GM23338 (cell line): ENCODE measurements around the gene ISLR2.

Experiments
- CREB1 ChIP-seq: fragments of 250-450 bp; sonication (Bioruptor Pico); IDR thresholded peaks from 2 replicates; pipeline ENCODE4 v1.5.0; 2020; ENCODE audit warnings: low read depth, mild to moderate bottlenecking, moderate library complexity
- EZH2 ChIP-seq: fragments of 200-600 bp; sonication (generic); IDR thresholded peaks from one replicate; pipeline ENCODE4 v1.8.0; 2017; ENCODE audit warnings: antibody characterized with exemption, mild to moderate bottlenecking, low read depth; ENCODE audit not compliant: unreplicated experiment
- EZH2phosphoT487 ChIP-seq: fragments of 200-600 bp; sonication (generic); IDR thresholded peaks from one replicate; pipeline ENCODE4 v1.8.1; 2018; ENCODE audit warnings: antibody characterized with exemption; ENCODE audit not compliant: unreplicated experiment
- JUNB ChIP-seq: IDR thresholded peaks from one replicate; pipeline ENCODE4 v1.6.1; 2016; ENCODE audit warnings: antibody characterized with exemption; ENCODE audit not compliant: unreplicated experiment
- NANOG ChIP-seq: IDR thresholded peaks from 2 replicates; pipeline ENCODE4 v1.6.1; 2016; ENCODE audit warnings: antibody characterized with exemption, borderline replicate concordance
- POLR2AphosphoS5 ChIP-seq: IDR thresholded peaks from 2 replicates; pipeline ENCODE4 v1.6.1; 2016; ENCODE audit warnings: antibody characterized with exemption, low read depth
- REST ChIP-seq: IDR thresholded peaks from one replicate; pipeline ENCODE4 v1.6.1; 2018; ENCODE audit warnings: antibody characterized with exemption; ENCODE audit not compliant: unreplicated experiment
- STAT1 ChIP-seq: IDR thresholded peaks from one replicate; pipeline ENCODE4 v1.6.1; 2016; ENCODE audit warnings: antibody characterized with exemption; ENCODE audit not compliant: unreplicated experiment
- TF ChIP-seq, protein P1 (sequence below), 2 experiments: fragments of 200-600 bp in 1 of 2; sonication (generic) in 1 of 2; conservative IDR thresholded peaks; 2 replicates each; pipeline versions ENCODE4 v1.5.1 to v1.6.1; 2016 to 2017; ENCODE audit warnings: antibody characterized with exemption in 2 of 2, low read depth in 2 of 2, mild to moderate bottlenecking in 2 of 2, moderate library complexity in 1 of 2
- TF ChIP-seq, protein P2 (sequence below): IDR thresholded peaks from 2 replicates; pipeline ENCODE4 v1.6.1; 2016; ENCODE audit warnings: antibody characterized with exemption

DNA sequence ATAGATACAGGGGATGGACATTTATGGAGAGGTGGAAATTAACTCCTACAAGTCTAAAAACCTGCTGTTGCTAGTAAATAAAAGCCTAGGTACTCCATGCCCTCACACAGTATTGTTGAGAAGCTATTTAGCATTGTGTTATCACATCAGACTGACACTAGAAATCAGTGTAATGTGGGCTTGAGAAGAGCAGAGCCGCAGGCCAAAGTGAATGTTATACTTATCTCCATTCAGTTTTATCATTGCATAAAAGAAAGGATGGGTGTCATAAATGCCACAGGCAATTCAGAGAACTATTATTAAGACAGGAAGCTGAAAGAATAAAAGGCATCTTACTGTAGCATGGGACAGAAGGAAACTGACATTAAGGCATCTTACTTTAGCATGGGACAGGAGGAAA is 29.4 kb downstream of the ISLR2 start:
- TF ChIP-seq, protein P1, sequence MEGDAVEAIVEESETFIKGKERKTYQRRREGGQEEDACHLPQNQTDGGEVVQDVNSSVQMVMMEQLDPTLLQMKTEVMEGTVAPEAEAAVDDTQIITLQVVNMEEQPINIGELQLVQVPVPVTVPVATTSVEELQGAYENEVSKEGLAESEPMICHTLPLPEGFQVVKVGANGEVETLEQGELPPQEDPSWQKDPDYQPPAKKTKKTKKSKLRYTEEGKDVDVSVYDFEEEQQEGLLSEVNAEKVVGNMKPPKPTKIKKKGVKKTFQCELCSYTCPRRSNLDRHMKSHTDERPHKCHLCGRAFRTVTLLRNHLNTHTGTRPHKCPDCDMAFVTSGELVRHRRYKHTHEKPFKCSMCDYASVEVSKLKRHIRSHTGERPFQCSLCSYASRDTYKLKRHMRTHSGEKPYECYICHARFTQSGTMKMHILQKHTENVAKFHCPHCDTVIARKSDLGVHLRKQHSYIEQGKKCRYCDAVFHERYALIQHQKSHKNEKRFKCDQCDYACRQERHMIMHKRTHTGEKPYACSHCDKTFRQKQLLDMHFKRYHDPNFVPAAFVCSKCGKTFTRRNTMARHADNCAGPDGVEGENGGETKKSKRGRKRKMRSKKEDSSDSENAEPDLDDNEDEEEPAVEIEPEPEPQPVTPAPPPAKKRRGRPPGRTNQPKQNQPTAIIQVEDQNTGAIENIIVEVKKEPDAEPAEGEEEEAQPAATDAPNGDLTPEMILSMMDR (conservative IDR thresholded peaks at IDR 0.05; ENCODE audit: low read depth in 2 of 2): no peak
- TF ChIP-seq EZH2 (no peak), JUNB (no peak), STAT1 (no peak), EZH2phosphoT487 (no peak), NANOG (no peak), POLR2AphosphoS5 (no peak), REST (no peak), CREB1 (CRISPR knock-in tag) (no peak)
- TF ChIP-seq, protein P2, sequence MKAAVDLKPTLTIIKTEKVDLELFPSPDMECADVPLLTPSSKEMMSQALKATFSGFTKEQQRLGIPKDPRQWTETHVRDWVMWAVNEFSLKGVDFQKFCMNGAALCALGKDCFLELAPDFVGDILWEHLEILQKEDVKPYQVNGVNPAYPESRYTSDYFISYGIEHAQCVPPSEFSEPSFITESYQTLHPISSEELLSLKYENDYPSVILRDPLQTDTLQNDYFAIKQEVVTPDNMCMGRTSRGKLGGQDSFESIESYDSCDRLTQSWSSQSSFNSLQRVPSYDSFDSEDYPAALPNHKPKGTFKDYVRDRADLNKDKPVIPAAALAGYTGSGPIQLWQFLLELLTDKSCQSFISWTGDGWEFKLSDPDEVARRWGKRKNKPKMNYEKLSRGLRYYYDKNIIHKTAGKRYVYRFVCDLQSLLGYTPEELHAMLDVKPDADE: no peak
